ENCODE data around the gene ATP8B4. TPM values are rescaled to one million over a fixed set of nuclear protein-coding genes. Genes with fewer than 3 reads are reported as not detected.

ATP8B4 gene
- total and polyA plus RNA-seq, 2 of the 8 experiments (the other 6 are each of a cell fraction or from before 2014, with no cell fraction given) = 0.17 to 0.24 TPM

DNA sequence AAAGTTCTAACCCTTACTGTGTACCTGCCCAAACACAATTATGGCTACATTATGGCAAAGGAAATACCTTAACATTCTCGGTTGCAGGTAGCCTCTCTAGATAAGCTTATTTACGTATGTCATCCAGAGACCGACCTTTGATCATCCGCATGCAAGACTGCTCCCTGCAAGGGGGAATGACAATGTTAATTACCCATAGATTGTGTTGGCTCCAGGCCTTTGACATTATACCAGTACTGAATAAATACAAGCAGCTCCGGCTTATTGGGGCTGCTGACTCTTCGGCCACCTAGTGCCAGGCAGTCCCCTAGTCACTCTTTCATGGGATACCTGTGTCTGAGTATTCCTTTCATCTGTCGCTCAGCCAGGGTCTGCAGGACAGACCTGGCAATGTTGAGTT is 274.6 kb downstream of the ATP8B4 start (continued):
- TF ChIP-seq EP300 (IDR thresholded peaks at IDR 0.05; ENCODE audit: borderline replicate concordance in 1 of 2, low read depth in 2 of 2, low read length in 2 of 2) (no peak), YY1 (IDR thresholded peaks at IDR 0.05; ENCODE audit: low read depth, low read length) (no peak), TBP (IDR thresholded peaks at IDR 0.05; ENCODE audit: low read depth, low read length) (no peak), ASH2L (IDR thresholded peaks at IDR 0.05; ENCODE audit: low read length) (no peak), PHF8 (conservative IDR thresholded peaks at IDR 0.05; ENCODE audit: low read depth, low read length) (no peak), RNF2 (IDR thresholded peaks at IDR 0.05; ENCODE audit: borderline replicate concordance, low read depth, low read length, missing control alignments, poor library complexity, severe bottlenecking) (no peak), SIRT6 (IDR thresholded peaks at IDR 0.05; ENCODE audit: low read length) (no peak)
- TF ChIP-seq, protein P1, sequence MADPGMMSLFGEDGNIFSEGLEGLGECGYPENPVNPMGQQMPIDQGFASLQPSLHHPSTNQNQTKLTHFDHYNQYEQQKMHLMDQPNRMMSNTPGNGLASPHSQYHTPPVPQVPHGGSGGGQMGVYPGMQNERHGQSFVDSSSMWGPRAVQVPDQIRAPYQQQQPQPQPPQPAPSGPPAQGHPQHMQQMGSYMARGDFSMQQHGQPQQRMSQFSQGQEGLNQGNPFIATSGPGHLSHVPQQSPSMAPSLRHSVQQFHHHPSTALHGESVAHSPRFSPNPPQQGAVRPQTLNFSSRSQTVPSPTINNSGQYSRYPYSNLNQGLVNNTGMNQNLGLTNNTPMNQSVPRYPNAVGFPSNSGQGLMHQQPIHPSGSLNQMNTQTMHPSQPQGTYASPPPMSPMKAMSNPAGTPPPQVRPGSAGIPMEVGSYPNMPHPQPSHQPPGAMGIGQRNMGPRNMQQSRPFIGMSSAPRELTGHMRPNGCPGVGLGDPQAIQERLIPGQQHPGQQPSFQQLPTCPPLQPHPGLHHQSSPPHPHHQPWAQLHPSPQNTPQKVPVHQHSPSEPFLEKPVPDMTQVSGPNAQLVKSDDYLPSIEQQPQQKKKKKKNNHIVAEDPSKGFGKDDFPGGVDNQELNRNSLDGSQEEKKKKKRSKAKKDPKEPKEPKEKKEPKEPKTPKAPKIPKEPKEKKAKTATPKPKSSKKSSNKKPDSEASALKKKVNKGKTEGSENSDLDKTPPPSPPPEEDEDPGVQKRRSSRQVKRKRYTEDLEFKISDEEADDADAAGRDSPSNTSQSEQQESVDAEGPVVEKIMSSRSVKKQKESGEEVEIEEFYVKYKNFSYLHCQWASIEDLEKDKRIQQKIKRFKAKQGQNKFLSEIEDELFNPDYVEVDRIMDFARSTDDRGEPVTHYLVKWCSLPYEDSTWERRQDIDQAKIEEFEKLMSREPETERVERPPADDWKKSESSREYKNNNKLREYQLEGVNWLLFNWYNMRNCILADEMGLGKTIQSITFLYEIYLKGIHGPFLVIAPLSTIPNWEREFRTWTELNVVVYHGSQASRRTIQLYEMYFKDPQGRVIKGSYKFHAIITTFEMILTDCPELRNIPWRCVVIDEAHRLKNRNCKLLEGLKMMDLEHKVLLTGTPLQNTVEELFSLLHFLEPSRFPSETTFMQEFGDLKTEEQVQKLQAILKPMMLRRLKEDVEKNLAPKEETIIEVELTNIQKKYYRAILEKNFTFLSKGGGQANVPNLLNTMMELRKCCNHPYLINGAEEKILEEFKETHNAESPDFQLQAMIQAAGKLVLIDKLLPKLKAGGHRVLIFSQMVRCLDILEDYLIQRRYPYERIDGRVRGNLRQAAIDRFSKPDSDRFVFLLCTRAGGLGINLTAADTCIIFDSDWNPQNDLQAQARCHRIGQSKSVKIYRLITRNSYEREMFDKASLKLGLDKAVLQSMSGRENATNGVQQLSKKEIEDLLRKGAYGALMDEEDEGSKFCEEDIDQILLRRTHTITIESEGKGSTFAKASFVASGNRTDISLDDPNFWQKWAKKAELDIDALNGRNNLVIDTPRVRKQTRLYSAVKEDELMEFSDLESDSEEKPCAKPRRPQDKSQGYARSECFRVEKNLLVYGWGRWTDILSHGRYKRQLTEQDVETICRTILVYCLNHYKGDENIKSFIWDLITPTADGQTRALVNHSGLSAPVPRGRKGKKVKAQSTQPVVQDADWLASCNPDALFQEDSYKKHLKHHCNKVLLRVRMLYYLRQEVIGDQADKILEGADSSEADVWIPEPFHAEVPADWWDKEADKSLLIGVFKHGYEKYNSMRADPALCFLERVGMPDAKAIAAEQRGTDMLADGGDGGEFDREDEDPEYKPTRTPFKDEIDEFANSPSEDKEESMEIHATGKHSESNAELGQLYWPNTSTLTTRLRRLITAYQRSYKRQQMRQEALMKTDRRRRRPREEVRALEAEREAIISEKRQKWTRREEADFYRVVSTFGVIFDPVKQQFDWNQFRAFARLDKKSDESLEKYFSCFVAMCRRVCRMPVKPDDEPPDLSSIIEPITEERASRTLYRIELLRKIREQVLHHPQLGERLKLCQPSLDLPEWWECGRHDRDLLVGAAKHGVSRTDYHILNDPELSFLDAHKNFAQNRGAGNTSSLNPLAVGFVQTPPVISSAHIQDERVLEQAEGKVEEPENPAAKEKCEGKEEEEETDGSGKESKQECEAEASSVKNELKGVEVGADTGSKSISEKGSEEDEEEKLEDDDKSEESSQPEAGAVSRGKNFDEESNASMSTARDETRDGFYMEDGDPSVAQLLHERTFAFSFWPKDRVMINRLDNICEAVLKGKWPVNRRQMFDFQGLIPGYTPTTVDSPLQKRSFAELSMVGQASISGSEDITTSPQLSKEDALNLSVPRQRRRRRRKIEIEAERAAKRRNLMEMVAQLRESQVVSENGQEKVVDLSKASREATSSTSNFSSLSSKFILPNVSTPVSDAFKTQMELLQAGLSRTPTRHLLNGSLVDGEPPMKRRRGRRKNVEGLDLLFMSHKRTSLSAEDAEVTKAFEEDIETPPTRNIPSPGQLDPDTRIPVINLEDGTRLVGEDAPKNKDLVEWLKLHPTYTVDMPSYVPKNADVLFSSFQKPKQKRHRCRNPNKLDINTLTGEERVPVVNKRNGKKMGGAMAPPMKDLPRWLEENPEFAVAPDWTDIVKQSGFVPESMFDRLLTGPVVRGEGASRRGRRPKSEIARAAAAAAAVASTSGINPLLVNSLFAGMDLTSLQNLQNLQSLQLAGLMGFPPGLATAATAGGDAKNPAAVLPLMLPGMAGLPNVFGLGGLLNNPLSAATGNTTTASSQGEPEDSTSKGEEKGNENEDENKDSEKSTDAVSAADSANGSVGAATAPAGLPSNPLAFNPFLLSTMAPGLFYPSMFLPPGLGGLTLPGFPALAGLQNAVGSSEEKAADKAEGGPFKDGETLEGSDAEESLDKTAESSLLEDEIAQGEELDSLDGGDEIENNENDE (IDR thresholded peaks at IDR 0.05; ENCODE audit: insufficient replicate concordance, low read length) = no peak
